H1 (cell line): ENCODE results near the gene TRMT2B. TPM values are rescaled to one million over a fixed set of nuclear protein-coding genes. Genes with fewer than 3 reads are reported as not detected.

Experiments
- CHD7 ChIP-seq: fragments of 300-600 bp; sonication (generic); IDR thresholded peaks from 2 replicates; pipeline ENCODE4 v1.7.1; 2012; ENCODE audit warnings: low read length, moderate library complexity, mild to moderate bottlenecking, inconsistent platforms; ENCODE audit not compliant: insufficient replicate concordance
- polyA plus RNA-seq, 7 experiments: library from polyadenylated mRNA; depleted of rRNA in 3 of 7; stranded (reverse) in 5 of 7; unstranded in 2 of 7; fragments of >200 nt in 5 of 7; fragments of 200-250 nt in 2 of 7; gene quantifications; 1 replicate in 5 of 7; 2 replicates in 1 of 7; 4 replicates in 1 of 7; pipeline versions ENCODE4 v1.2.1 to v1.2.3, GENCODE V29; 2011 to 2013; ENCODE audit warnings: missing spikeins in 2 of 7, mixed read lengths in 2 of 7
- total RNA-seq: library from RNA; stranded (reverse); fragmentation: NEBNext Ultra II Directional; extraction: Animal tissue kit (Norgen Biotek cat#: 25700); gene quantifications from 2 replicates; pipeline ENCODE4 v1.2.1, GENCODE V29; 2021

Gene TRMT2B
- total and polyA plus RNA-seq, 2 of the 8 experiments (the other 6 are each of a cell fraction or from before 2014, with no cell fraction given), result 12.1 to 12.4 TPM

DNA sequence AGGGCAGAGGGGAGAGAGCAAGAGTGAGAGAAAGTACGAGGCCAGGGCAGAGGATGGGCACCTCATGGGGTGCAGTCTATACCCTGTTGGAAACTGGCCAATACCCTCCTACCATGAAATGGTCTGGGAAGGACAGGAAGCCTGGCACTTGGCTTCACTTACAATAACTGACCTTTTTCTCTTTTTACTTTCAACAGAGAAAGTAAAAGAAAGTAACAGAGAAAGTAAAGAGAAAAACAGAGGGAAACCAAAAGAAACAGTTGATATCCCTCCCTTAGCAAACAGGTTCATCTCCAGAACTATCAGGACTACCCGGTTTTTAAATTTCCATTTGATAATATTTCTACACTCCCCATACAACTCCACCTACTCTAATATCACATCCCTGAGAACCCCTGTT, 61.8 kb downstream of the TRMT2B start (continued):
- TF ChIP-seq CHD7, result no peak
